ENCODE data around the gene FAM3C.

GRCh38 chr7:121410829-121411596, 14.9 kb upstream of the FAM3C start:
- TF ChIP-seq POLR2A (IDR thresholded peaks at IDR 0.05): no peak
- TF ChIP-seq CTCF (IDR thresholded peaks at IDR 0.05): no peak
- no peak for TF ChIP-seq EP300 (IDR thresholded peaks at IDR 0.05)

All from gastroesophageal sphincter (tissue), 3 donors.